GM15510 (cell line): ENCODE results near the gene PPP1R36.

Experiments used
- POLR2A ChIP-seq: IDR thresholded peaks from 3 replicates; pipeline ENCODE4 v1.6.1; 2011; ENCODE audit warnings: borderline replicate concordance; ENCODE audit not compliant: insufficient read length; ENCODE audit errors: extremely low read depth

PPP1R36 gene

GRCh38 chr14:64549791-64550620, at the start of gene PPP1R36:
PPP1R36 (plus strand) TSS chr14:64549961; CDS start chr14:64549998, 37 bp downstream.
- no peak for TF ChIP-seq POLR2A

- no peak for TF ChIP-seq POLR2A
Measured at GRCh38 chr14:64500088-64500487, 49.7 kb upstream of the PPP1R36 start.

GRCh38 chr14:64501411-64502171, 48.2 kb upstream of the PPP1R36 start:
- TF ChIP-seq POLR2A = no peak

GRCh38 chr14:64502456-64502855, 47.3 kb upstream of the PPP1R36 start:
- TF ChIP-seq POLR2A = no peak

GRCh38 chr14:64502887-64503433, 46.8 kb upstream of the PPP1R36 start:
- TF ChIP-seq POLR2A = no peak

GRCh38 chr14:64503434-64504309, 46.1 kb upstream of the PPP1R36 start, which contains the start of gene ZBTB25:
ZBTB25 (minus strand) TSS chr14:64503838; CDS start chr14:64490533, 13,305 bp downstream.
- TF ChIP-seq POLR2A = peak; percentile 67

GRCh38 chr14:64504310-64504896, 45.4 kb upstream of the PPP1R36 start, which contains the start of gene ZBTB1:
ZBTB1 (plus strand) TSS chr14:64504770; CDS start chr14:64521505, 16,735 bp downstream.
- TF ChIP-seq POLR2A = peak; percentile 70

- peak; percentile 37 for TF ChIP-seq POLR2A
Measured at GRCh38 chr14:64504897-64505794, 44.6 kb upstream of the PPP1R36 start.

- no peak for TF ChIP-seq POLR2A
Measured at GRCh38 chr14:64506721-64507120, 43.0 kb upstream of the PPP1R36 start.

GRCh38 chr14:64507376-64508156, 42.2 kb upstream of the PPP1R36 start:
- TF ChIP-seq POLR2A = no peak

GRCh38 chr14:64508215-64508776, 41.5 kb upstream of the PPP1R36 start:
- no peak for TF ChIP-seq POLR2A

- TF ChIP-seq POLR2A = no peak
Measured at GRCh38 chr14:64509036-64509435, 40.7 kb upstream of the PPP1R36 start.
